ENCODE data around the gene UNC5CL.

UNC5CL gene

GRCh38 chr6:40983752-40984151 lies 55.3 kb downstream of the UNC5CL start:
- H2AFZ ChIP-seq (ENCODE audit: low read depth, low read length) = no peak overlapping the region
- H3K4me1 ChIP-seq (ENCODE audit: insufficient read depth, low read length) = peaks cover 7% of the 10 kb centered on the region
- H3K36me3 ChIP-seq (ENCODE audit: insufficient read depth, low read length) = no peaks in the 10 kb centered on the region
- H3K27me3 ChIP-seq (ENCODE audit: insufficient read depth, low read length) = no peaks in the 10 kb centered on the region
- no peak overlapping the region for H3K4me3 ChIP-seq (ENCODE audit: low read length)
- H3K9me3 ChIP-seq (ENCODE audit: low read length) = peaks cover under 1% of the 10 kb centered on the region

- Histone ChIP-seq H3K4me1 (ENCODE audit: insufficient read depth, low read length) (peaks cover 7% of the 10 kb centered on the region), H3K9me3 (ENCODE audit: low read length) (peaks cover 3% of the 10 kb centered on the region), H3K27me3 (ENCODE audit: insufficient read depth, low read length) (no peaks in the 10 kb centered on the region), H3K4me3 (ENCODE audit: low read length) (no peak overlapping the region), H3K36me3 (ENCODE audit: insufficient read depth, low read length) (no peaks in the 10 kb centered on the region), H2AFZ (ENCODE audit: low read depth, low read length) (no peak overlapping the region)
Measured at GRCh38 chr6:40982917-40983316, 56.1 kb downstream of the UNC5CL start.

GRCh38 chr6:40978687-40979289 lies 60.2 kb downstream of the UNC5CL start:
- Histone ChIP-seq H3K4me3 (ENCODE audit: low read length) (no peak overlapping the region), H3K36me3 (ENCODE audit: insufficient read depth, low read length) (no peaks in the 10 kb centered on the region), H3K4me1 (ENCODE audit: insufficient read depth, low read length) (peaks cover 7% of the 10 kb centered on the region), H3K27me3 (ENCODE audit: insufficient read depth, low read length) (no peaks in the 10 kb centered on the region), H3K9me3 (ENCODE audit: low read length) (peaks cover 5% of the 10 kb centered on the region), H2AFZ (ENCODE audit: low read depth, low read length) (no peak overlapping the region)

- no peak overlapping the region for H3K4me3 ChIP-seq (ENCODE audit: low read length)
- peaks cover 5% of the 10 kb centered on the region for H3K9me3 ChIP-seq (ENCODE audit: low read length)
- H3K27me3 ChIP-seq (ENCODE audit: insufficient read depth, low read length) = no peaks in the 10 kb centered on the region
- peaks cover 7% of the 10 kb centered on the region for H3K4me1 ChIP-seq (ENCODE audit: insufficient read depth, low read length)
- H2AFZ ChIP-seq (ENCODE audit: low read depth, low read length) = no peak overlapping the region
- H3K36me3 ChIP-seq (ENCODE audit: insufficient read depth, low read length) = no peaks in the 10 kb centered on the region
Measured at GRCh38 chr6:40977695-40978094, 61.3 kb downstream of the UNC5CL start.

GRCh38 chr6:40977085-40977484 lies 61.9 kb downstream of the UNC5CL start:
- H3K4me3 ChIP-seq (ENCODE audit: low read length) = no peak overlapping the region
- peaks cover 2% of the 10 kb centered on the region for H3K4me1 ChIP-seq (ENCODE audit: insufficient read depth, low read length)
- no peaks in the 10 kb centered on the region for H3K27me3 ChIP-seq (ENCODE audit: insufficient read depth, low read length)
- H2AFZ ChIP-seq (ENCODE audit: low read depth, low read length) = no peak overlapping the region
- no peaks in the 10 kb centered on the region for H3K36me3 ChIP-seq (ENCODE audit: insufficient read depth, low read length)
- H3K9me3 ChIP-seq (ENCODE audit: low read length) = peaks cover 5% of the 10 kb centered on the region
